ENCODE measurements around the gene CACNA2D1.
A peak's percentile ranks its signal among the peaks of the same experiment; 100 is the strongest.

The CACNA2D1 gene

GRCh38 chr7:82443547-82444219 is at the start of gene CACNA2D1:
Gene CACNA2D1, minus strand, starts transcription at chr7:82443777.
- DNase-seq: peak; percentile 48

DNA sequence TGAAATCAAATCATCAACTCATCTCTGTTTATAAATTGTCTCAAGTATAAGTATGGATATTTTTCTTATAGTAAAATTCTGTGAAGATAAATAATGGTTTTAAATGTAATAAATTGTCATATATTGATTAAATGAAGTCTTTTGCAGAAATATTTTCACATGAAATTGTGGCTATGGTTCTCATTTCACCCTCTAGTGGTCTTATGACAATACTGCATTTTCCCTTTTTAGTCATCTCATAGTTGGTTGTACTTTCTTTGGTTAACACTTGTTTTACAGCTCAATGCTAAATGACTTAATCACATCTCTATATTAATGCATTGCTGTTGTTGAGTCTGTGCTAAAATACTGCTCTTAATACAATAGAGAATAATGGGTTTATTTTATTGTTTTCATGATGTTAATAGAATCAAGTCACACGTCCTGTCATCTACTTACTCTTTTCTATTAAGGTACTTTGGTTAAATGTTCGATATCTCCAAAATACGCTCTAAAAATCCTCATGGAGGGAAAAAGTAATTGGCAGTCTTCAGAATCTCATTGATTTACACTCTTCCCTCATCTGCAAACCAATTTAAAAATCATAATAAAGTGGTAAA is 38.0 kb upstream of the CACNA2D1 start:
- no peak for DNase-seq

GRCh38 chr7:82477733-82478515 is 34.3 kb upstream of the CACNA2D1 start:
- no peak for DNase-seq

DNA sequence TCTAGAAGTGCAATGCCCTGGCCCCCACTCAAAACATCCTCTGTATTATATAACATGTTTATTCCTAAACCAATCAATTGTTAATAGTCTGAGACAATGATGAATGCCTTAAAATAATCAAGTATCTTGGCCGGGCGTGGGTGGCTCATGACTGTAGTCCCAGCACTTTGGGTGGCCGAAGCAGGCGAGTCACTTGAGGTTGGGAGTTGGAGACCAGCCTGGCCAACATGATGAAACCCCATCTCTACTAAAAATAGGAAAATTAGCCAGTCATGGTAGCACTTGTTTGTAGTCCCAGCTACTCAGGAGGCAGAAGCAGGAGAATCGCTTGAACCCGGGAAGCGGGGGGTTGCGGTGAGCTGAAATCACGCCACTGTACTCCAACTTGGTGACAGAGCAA is 29.4 kb upstream of the CACNA2D1 start:
- DNase-seq: no peak

DNA sequence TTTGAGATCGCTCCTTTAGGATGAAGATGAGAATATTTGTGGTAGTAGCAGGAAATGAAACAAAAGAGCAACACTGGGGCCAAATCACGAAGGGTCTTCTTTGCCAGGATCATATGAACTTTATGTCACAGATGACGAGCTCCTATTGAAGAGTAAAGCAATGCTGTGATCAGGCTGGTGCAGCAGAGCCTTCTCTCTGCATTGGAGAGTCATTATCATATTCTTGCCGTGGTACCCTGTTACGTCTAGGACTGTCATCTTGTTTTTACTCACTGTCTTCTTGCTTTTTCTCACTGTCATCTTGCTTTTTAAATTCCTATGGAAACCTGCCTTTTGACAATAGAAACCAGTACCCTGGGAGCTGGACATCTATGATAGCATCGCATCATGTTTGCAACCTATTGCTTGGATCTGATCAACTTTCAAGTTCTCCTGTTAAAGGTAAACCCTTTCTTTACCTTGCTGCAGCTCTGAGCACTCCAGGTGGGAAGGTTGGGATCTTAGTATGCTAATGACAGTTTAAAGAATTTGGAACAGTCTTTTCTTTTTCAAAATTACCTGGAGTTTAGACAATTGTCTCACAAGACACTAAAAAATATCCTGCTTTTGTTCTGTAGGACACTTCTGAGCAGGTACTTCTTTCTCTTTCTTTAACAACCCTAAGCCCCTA is 27.9 kb upstream of the CACNA2D1 start:
- no peak for DNase-seq

DNA sequence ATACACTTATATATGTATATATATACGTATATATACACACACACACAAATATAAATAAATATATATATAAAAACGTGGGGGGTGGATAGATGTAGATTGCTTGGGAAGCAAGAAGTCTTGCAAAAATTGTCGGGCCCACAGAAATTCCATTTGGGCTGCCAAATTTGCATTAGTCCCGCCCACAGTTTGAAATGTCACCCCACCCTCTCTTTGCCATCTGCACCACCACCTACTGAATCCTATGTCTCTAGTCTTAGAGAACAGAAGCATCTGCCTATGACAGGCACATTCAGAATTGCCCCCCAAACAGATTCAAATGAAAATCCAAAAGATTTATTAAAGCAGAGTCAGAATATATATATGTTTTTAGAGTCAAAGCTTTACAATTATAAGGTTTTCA is 25.6 kb upstream of the CACNA2D1 start:
- DNase-seq: no peak

- no peak for DNase-seq
Measured at GRCh38 chr7:82468435-82468834, 24.9 kb upstream of the CACNA2D1 start.

DNA sequence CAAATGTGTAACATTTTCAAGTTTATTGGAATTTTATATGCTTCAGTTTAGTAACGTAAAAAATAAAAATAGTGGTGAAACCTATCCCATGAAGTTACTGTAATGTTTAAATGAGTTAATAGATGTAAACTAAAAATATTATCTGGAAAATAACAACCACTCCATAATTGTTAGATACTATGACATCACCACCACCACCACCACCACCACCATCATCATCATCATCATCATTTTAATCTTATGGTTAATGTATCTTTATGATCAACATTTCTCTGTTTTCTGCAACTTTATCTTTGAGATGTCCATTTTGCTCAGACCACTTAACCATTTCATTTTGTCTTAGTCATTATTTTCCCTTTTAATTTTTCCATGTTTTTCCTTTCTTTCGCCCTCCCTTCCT is 23.4 kb upstream of the CACNA2D1 start:
- DNase-seq: no peak

- no peak for DNase-seq
Measured at GRCh38 chr7:82464372-82464771, 20.8 kb upstream of the CACNA2D1 start.

GRCh38 chr7:82455295-82455694 is 11.7 kb upstream of the CACNA2D1 start:
- DNase-seq: no peak

- DNase-seq: no peak
Measured at GRCh38 chr7:82450759-82451158, 7.2 kb upstream of the CACNA2D1 start.

DNA sequence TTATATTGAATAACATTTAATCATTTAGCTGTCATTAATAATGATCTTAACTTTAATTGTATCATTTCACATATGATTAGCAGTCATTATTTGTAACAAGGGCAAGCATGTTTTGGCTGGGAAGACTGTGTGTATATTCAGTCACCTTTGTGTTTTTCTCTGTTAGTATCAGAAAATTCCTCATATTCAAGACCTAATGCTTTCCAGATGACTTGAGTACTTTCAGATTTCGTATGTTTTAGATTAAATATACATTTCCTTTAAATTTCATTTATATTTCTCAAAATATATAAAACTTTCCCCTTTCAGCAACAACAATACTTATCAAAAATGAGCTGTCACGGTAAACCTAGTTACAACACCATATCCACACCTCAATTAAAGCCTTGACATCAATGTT is 6.3 kb upstream of the CACNA2D1 start:
- no peak for DNase-seq

GRCh38 chr7:82446897-82447296 is 3.3 kb upstream of the CACNA2D1 start:
- no peak for DNase-seq

GRCh38 chr7:82445271-82445670 is 1.7 kb upstream of the CACNA2D1 start:
- no peak for DNase-seq

- peak; percentile 54 for DNase-seq
Measured at GRCh38 chr7:82444220-82444909, 788 bp upstream of the CACNA2D1 start.

DNA sequence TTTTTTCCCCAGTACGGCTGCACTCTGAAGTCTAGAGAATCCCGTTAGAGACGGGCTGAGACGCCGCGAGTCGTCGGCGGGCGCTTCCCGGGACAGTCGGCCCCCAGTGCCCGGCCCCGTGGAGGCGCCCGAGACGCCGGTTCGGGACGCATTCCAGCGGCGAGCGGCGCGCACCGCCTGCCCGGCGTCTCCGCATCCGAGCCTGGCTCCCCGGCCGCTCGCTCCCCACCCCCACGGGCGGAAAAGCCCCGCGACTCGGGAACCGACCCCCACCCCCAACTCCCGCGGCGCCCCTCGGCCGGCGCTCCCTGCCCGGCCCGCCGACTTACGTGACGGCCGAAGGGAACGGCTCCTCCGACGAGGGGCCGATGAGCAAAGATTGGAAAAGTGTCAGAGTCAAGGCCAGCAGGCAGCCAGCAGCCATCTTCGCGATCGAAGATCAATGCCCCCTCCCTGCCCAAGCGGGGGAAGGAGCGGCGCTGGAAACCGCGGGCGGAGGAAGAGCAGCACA is 486 bp downstream of the CACNA2D1 start:
- DNase-seq: no peak

- DNase-seq: no peak
Measured at GRCh38 chr7:82442492-82443035, 1.0 kb downstream of the CACNA2D1 start.

GRCh38 chr7:82441669-82442478 is 1.7 kb downstream of the CACNA2D1 start:
- no peak for DNase-seq

DNA sequence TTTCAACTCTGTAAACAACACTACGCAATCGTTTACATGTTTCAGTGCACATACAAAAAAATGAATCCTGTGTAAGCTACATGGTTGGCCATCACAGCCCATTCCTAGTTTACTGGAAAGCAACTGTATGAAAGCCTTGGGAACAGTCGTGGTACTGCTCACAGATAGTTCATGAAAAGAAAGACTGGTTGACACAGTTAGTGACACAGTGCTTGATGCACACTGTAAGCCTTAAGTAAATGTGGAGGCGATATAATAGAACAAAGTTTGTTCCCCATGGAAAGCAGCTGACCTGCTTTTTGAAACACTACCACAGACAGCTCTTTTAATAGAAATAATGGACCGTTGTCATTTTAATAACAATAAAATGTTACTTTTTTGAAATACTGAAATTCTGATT is 5.1 kb downstream of the CACNA2D1 start:
- DNase-seq: no peak

DNA sequence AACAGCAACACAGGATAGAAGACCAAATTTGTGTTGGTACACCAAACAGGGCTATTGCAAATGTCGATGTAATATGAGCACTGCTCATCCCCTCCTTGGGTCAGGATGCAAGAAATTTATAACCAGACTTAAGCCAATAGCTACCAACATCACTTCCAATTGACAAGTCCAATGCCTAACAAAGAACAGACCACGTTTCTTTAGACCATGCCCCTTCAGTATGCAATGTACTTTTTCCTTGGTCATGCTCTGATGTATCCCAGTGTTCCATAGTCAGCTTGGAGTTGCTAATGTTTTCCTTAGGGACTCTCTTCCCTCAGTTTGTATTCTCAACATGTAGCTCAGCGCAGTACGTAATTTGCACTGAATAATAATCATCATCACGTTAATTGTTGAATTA is 7.8 kb downstream of the CACNA2D1 start:
- DNase-seq: no peak

GRCh38 chr7:82434275-82435022 is 9.1 kb downstream of the CACNA2D1 start:
- no peak for DNase-seq
